Loucy (cell line): ENCODE data around the gene CAPN8.

Experiments
- EZH2phosphoT487 ChIP-seq: fragments of 200-600 bp; IDR thresholded peaks from 2 replicates; pipeline ENCODE4 v1.6.1; 2018; ENCODE audit warnings: antibody characterized with exemption, mild to moderate bottlenecking, moderate library complexity, borderline replicate concordance
- TF ChIP-seq, protein P1 (sequence below): fragments of 200-600 bp; sonication (generic); conservative IDR thresholded peaks from 2 replicates; pipeline ENCODE4 v1.5.1; 2014; ENCODE audit warnings: mild to moderate bottlenecking, antibody characterized with exemption, low read length

DNA sequence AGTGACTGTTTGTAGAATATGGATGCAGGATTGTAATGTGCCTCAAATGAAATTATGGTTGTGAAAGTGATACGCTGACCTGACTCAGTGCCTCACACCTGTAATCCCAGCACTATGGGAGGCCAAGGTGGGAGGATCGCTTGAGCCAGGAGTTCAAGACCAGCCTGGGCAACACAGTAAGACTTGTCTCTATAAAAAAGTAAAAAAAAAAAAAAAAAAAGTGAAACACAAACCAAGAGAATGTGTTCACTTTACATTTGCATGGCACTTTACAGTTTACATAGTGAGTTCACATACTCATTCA is 48.9 kb upstream of the CAPN8 start:
- TF ChIP-seq, protein P1, sequence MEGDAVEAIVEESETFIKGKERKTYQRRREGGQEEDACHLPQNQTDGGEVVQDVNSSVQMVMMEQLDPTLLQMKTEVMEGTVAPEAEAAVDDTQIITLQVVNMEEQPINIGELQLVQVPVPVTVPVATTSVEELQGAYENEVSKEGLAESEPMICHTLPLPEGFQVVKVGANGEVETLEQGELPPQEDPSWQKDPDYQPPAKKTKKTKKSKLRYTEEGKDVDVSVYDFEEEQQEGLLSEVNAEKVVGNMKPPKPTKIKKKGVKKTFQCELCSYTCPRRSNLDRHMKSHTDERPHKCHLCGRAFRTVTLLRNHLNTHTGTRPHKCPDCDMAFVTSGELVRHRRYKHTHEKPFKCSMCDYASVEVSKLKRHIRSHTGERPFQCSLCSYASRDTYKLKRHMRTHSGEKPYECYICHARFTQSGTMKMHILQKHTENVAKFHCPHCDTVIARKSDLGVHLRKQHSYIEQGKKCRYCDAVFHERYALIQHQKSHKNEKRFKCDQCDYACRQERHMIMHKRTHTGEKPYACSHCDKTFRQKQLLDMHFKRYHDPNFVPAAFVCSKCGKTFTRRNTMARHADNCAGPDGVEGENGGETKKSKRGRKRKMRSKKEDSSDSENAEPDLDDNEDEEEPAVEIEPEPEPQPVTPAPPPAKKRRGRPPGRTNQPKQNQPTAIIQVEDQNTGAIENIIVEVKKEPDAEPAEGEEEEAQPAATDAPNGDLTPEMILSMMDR: no peak
- no peak for TF ChIP-seq EZH2phosphoT487
